HepG2 (cell line): ENCODE data around the gene MRPL51. TPM values are rescaled to one million over a fixed set of nuclear protein-coding genes. Genes with fewer than 3 reads are reported as not detected.

Source experiments
- ARHGAP35 ChIP-seq: sonication (generic); formaldehyde crosslinking; IDR thresholded peaks from 2 replicates; pipeline ENCODE4 v1.9.0; 2022; ENCODE audit warnings: mild to moderate bottlenecking, inconsistent platforms, moderate library complexity, missing genetic modification reagents, borderline replicate concordance
- FOXC1 ChIP-seq: sonication (generic); formaldehyde crosslinking; IDR thresholded peaks from 2 replicates; pipeline ENCODE4 v1.8.0; 2022; ENCODE audit warnings: mild to moderate bottlenecking, missing genetic modification reagents, borderline replicate concordance
- HCFC1 ChIP-seq: fragments of 150-350 bp; IDR thresholded peaks from 2 replicates; pipeline ENCODE4 v1.6.1; 2014; ENCODE audit warnings: low read depth, low read length
- HES4 ChIP-seq: sonication (generic); formaldehyde crosslinking; IDR thresholded peaks from 2 replicates; pipeline ENCODE4 v1.9.0; 2021; ENCODE audit warnings: mild to moderate bottlenecking, missing genetic modification reagents, borderline replicate concordance
- KDM3A ChIP-seq: IDR thresholded peaks from 2 replicates; pipeline ENCODE4 v1.6.1; 2018; ENCODE audit warnings: low read depth, missing compliant biosample characterization
- MXD4 ChIP-seq: IDR thresholded peaks from 2 replicates; pipeline ENCODE4 v1.6.1; 2016; ENCODE audit warnings: mild to moderate bottlenecking, missing biosample characterization, missing genetic modification reagents
- POLR2A ChIP-seq, 2 experiments: IDR thresholded peaks; 2 replicates each; pipeline ENCODE4 v1.6.1; 2011; ENCODE audit warnings: low read depth in 2 of 2, low read length in 2 of 2, mild to moderate bottlenecking in 1 of 2, moderate library complexity in 1 of 2; ENCODE audit not compliant: insufficient read depth in 1 of 2
- POLR2AphosphoS2 ChIP-seq: IDR thresholded peaks from 2 replicates; pipeline ENCODE4 v1.6.1; 2011; ENCODE audit warnings: low read depth, low read length, improper control_type of control experiment
- RFXANK ChIP-seq: IDR thresholded peaks from 2 replicates; pipeline ENCODE4 v1.6.1; 2016
- ZNF30 ChIP-seq: sonication (generic); formaldehyde crosslinking; IDR thresholded peaks from 2 replicates; pipeline ENCODE4 v1.5.0; 2020; ENCODE audit warnings: mild to moderate bottlenecking, missing genetic modification reagents
- ZNF367 ChIP-seq: sonication (generic); formaldehyde crosslinking; IDR thresholded peaks from 2 replicates; pipeline ENCODE4 v1.4.0; 2020; ENCODE audit warnings: missing genetic modification reagents, borderline replicate concordance
- ZNF558 ChIP-seq: sonication (generic); formaldehyde crosslinking; IDR thresholded peaks from 2 replicates; pipeline ENCODE4 v1.9.0; 2022; ENCODE audit warnings: mild to moderate bottlenecking, missing genetic modification reagents, borderline replicate concordance
- ZNF777 ChIP-seq: sonication (generic); formaldehyde crosslinking; IDR thresholded peaks from 2 replicates; pipeline ENCODE4 v1.4.0; 2020; ENCODE audit warnings: missing genetic modification reagents
- ZSCAN22 ChIP-seq: sonication (generic); formaldehyde crosslinking; IDR thresholded peaks from 2 replicates; pipeline ENCODE4 v1.4.0; 2020; ENCODE audit warnings: mild to moderate bottlenecking, missing genetic modification reagents
- polyA plus RNA-seq, 8 experiments: library from polyadenylated mRNA; depleted of rRNA in 3 of 8; stranded (reverse) in 7 of 8; unstranded in 1 of 8; fragments of >200 nt; fragmentation: Illumina TruSeq in 4 of 8; extraction: Trizol in 4 of 8; gene quantifications; 2 replicates each; pipeline versions ENCODE4 v1.2.1 to v1.2.3, GENCODE V29; 2011 to 2016; ENCODE audit warnings: low read depth in 4 of 8, missing spikeins in 1 of 8, mixed read lengths in 1 of 8; ENCODE audit not compliant: insufficient read depth in 1 of 8
- total RNA-seq, 5 experiments: library from RNA; depleted of rRNA; stranded (reverse); fragments of >200 nt; fragmentation: Illumina TruSeq; extraction: Trizol; gene quantifications; 2 replicates each; pipeline ENCODE4 v1.2.3, GENCODE V29; 2016; ENCODE audit warnings: low read depth in 1 of 5
- TF ChIP-seq, protein P1 (sequence below): sonication (generic); formaldehyde crosslinking; IDR thresholded peaks from 2 replicates; pipeline ENCODE4 v1.4.0; 2020; ENCODE audit warnings: missing genetic modification reagents, borderline replicate concordance
- TF ChIP-seq, protein P2 (sequence below): sonication (generic); formaldehyde crosslinking; IDR thresholded peaks from 2 replicates; pipeline ENCODE4 v1.5.1; 2020; ENCODE audit warnings: mild to moderate bottlenecking, missing genetic modification reagents, borderline replicate concordance
- TF ChIP-seq, protein P3 (sequence below): sonication (generic); formaldehyde crosslinking; IDR thresholded peaks from 2 replicates; pipeline ENCODE4 v1.5.0; 2020; ENCODE audit warnings: mild to moderate bottlenecking, missing genetic modification reagents
- TF ChIP-seq, protein P4 (sequence below): sonication (generic); formaldehyde crosslinking; conservative IDR thresholded peaks from 2 replicates; pipeline ENCODE4 v1.8.0; 2022; ENCODE audit warnings: mild to moderate bottlenecking, moderate library complexity, missing genetic modification reagents

MRPL51 gene
- total and polyA plus RNA-seq, 2 of the 13 experiments (the other 11 are each of a cell fraction or from before 2014, with no cell fraction given) = 64.8 to 278 TPM

DNA sequence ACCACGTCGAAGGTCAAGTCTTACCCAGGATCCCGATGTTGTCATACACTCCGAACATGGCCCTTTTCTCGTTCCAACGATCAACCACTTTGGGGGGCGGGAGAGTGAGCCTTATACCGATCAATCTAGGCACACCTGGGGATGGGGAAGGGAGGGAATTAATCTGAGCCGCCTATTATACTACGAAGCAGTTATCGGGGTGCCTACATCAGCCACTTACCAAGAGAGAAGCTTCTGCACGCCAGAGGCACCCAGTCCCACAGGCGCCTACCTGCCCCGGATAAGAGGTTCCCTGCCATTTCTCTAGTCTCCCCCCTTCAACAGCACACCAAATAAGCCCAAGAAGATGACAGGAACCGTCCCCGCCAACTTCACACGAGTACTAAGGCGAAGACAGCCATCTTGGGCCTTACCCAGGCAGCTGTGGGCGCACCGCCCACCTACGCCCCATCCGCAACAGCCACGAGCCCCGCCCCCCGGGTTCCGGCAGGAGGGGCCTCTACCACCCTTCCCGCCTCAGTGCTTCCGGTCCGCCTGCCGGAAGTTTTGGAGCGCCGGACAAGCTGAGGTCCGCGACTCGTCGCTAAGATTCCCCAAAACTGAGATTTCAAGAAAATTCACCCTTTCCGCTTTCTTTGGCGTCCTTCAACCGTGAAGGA lies at the start of gene MRPL51 (continued):
- TF ChIP-seq, protein P1, sequence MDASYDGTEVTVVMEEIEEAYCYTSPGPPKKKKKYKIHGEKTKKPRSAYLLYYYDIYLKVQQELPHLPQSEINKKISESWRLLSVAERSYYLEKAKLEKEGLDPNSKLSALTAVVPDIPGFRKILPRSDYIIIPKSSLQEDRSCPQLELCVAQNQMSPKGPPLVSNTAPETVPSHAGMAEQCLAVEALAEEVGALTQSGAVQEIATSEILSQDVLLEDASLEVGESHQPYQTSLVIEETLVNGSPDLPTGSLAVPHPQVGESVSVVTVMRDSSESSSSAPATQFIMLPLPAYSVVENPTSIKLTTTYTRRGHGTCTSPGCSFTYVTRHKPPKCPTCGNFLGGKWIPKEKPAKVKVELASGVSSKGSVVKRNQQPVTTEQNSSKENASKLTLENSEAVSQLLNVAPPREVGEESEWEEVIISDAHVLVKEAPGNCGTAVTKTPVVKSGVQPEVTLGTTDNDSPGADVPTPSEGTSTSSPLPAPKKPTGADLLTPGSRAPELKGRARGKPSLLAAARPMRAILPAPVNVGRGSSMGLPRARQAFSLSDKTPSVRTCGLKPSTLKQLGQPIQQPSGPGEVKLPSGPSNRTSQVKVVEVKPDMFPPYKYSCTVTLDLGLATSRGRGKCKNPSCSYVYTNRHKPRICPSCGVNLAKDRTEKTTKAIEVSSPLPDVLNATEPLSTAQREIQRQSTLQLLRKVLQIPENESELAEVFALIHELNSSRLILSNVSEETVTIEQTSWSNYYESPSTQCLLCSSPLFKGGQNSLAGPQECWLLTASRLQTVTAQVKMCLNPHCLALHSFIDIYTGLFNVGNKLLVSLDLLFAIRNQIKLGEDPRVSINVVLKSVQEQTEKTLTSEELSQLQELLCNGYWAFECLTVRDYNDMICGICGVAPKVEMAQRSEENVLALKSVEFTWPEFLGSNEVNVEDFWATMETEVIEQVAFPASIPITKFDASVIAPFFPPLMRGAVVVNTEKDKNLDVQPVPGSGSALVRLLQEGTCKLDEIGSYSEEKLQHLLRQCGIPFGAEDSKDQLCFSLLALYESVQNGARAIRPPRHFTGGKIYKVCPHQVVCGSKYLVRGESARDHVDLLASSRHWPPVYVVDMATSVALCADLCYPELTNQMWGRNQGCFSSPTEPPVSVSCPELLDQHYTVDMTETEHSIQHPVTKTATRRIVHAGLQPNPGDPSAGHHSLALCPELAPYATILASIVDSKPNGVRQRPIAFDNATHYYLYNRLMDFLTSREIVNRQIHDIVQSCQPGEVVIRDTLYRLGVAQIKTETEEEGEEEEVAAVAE (CRISPR knock-in tag) = no peak
- TF ChIP-seq FOXC1 = no peak; the same call in 1 of the 2 replicates
- TF ChIP-seq RFXANK = no peak
- TF ChIP-seq, protein P2, sequence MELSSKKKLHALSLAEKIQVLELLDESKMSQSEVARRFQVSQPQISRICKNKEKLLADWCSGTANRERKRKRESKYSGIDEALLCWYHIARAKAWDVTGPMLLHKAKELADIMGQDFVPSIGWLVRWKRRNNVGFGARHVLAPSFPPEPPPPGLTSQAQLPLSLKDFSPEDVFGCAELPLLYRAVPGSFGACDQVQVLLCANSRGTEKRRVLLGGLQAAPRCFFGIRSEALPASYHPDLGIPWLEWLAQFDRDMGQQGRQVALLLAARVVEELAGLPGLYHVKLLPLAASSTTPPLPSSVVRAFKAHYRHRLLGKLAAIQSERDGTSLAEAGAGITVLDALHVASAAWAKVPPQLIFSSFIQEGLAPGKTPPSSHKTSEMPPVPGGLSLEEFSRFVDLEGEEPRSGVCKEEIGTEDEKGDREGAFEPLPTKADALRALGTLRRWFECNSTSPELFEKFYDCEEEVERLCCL (CRISPR knock-in tag) = 0 out of 2 replicates have a peak, but pooled peaks have one; percentile 31
- peak; percentile 79 to 91 for TF ChIP-seq POLR2A (IDR thresholded peaks at IDR 0.05; ENCODE audit: insufficient read depth in 1 of 2, low read depth in 2 of 2, low read length in 2 of 2)
- TF ChIP-seq HCFC1 = peak; percentile 34
- TF ChIP-seq ZNF30 = no peak
- TF ChIP-seq ZSCAN22 (CRISPR knock-in tag) = no peak
- TF ChIP-seq ARHGAP35 (CRISPR knock-in tag) = no peak
- 0 out of 2 replicates have a peak, but pooled peaks have one; percentile 62 for TF ChIP-seq ZNF558 (CRISPR knock-in tag)
- TF ChIP-seq, protein P3, sequence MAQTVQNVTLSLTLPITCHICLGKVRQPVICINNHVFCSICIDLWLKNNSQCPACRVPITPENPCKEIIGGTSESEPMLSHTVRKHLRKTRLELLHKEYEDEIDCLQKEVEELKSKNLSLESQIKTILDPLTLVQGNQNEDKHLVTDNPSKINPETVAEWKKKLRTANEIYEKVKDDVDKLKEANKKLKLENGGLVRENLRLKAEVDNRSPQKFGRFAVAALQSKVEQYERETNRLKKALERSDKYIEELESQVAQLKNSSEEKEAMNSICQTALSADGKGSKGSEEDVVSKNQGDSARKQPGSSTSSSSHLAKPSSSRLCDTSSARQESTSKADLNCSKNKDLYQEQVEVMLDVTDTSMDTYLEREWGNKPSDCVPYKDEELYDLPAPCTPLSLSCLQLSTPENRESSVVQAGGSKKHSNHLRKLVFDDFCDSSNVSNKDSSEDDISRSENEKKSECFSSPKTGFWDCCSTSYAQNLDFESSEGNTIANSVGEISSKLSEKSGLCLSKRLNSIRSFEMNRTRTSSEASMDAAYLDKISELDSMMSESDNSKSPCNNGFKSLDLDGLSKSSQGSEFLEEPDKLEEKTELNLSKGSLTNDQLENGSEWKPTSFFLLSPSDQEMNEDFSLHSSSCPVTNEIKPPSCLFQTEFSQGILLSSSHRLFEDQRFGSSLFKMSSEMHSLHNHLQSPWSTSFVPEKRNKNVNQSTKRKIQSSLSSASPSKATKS = no peak
- TF ChIP-seq ZNF777 (CRISPR knock-in tag) = no peak
- TF ChIP-seq MXD4 (CRISPR knock-in tag) = 0 out of 2 replicates have a peak, but pooled peaks have one; percentile 66
- TF ChIP-seq POLR2AphosphoS2 = no peak
- TF ChIP-seq, protein P4, sequence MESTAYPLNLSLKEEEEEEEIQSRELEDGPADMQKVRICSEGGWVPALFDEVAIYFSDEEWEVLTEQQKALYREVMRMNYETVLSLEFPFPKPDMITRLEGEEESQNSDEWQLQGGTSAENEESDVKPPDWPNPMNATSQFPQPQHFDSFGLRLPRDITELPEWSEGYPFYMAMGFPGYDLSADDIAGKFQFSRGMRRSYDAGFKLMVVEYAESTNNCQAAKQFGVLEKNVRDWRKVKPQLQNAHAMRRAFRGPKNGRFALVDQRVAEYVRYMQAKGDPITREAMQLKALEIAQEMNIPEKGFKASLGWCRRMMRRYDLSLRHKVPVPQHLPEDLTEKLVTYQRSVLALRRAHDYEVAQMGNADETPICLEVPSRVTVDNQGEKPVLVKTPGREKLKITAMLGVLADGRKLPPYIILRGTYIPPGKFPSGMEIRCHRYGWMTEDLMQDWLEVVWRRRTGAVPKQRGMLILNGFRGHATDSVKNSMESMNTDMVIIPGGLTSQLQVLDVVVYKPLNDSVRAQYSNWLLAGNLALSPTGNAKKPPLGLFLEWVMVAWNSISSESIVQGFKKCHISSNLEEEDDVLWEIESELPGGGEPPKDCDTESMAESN (CRISPR knock-in tag) = peak; percentile 72
- TF ChIP-seq ZNF367 (CRISPR knock-in tag) = no peak
- TF ChIP-seq HES4 (CRISPR knock-in tag) = no peak
- TF ChIP-seq KDM3A = peak; percentile 37; the same call in 1 of the 2 replicates
